HG02852 (cell line): ENCODE results near the gene TMEM134.

Experiments used
- ATAC-seq: cut with Tn5 transposase; IDR thresholded peaks from one replicate; pipeline ENCODE4 v1.9.1; 2021; ENCODE audit warnings: mild to moderate bottlenecking, moderate library complexity; ENCODE audit not compliant: unreplicated experiment

The TMEM134 gene

DNA sequence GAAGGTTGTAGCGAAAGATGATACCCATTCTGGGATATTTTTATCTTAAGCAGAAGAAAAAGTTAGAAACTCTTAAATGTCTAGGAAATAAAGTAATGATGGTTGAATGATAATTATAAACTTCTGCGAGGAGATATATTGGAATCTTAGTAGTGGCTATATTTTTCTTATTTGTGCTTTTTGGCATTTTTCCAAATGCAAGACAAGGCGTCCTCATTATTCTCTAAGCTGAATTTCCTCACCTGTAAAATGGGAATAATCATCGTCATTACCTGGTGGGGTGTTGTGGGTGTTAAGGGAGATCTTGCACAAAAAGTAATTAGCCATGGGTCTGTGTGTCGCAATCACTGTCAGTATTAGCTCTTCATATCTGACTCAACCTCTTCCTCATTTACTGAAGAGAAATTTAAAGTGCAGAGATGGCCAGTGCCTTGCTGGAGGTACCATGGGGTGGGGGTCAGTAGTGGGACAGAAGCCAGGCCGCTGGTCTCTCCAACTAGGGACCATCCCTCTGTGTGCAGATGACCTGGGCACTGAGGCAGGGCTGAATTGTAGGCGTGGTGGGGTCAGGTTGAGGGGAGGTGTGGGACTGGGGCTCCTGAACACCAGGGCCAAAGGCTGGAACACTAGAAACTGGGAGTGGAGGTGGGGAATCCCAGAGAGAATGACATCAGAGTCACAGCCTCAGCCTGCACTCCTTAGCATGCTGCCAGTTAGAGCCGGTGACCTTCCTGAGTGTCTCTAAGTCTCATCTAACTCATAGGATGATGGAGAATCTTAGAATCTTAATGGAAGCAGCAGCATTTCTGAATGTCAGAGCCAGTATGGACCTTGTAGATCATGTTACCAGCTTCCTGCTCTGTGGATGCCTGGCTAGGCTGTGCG is 32.0 kb upstream of the TMEM134 start:
- no peak for ATAC-seq

DNA sequence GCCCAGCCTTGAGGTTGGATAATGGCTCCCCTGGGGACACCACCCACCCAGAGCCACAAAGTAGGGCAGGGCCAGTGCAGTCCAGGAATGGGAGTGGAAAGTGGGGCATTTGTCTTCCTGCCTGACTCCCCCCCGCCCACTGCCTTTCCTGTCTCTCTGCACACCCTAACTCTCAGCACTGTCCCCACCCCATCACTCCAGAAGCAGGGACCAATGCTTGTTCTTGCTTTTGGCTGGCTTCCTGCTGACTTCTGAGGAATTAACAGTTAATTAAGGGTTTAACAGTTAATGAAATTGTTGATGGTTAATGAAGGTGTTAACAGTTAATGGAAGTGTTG is 31.4 kb upstream of the TMEM134 start:
- no peak for ATAC-seq

DNA sequence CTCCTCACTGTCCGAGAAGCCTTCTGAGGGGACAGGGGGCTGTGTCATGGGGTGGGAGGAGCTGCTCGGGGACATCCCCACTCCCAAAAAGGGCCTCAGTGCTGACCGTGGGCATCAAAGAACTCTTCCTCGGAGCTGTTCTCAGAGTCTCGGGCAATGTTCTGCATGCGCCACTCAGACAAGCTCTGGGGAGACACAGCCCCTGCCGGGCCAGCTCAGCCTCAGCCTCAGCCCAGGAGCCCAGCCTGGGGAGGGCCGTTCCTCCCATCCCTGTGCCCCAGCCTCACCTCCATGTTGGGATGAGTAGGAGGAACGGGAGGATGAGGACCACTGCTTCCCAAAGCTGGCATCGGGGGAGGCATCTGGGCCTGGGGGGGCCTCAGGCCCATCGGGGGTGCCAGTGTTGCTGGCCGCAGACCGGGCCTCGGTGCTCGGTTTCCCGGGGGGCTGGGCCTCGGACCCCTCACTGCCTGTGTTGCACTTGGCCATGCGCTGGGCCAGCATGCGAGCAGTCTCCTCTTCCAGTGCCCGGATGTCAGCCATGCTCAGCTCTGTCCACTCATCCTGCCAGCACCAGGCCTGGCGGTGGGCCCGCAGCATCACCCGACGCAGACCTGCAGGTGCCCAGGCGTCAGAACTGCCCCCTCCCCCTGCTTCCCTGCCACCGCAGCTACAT is 30.9 kb upstream of the TMEM134 start:
- ATAC-seq = no peak

DNA sequence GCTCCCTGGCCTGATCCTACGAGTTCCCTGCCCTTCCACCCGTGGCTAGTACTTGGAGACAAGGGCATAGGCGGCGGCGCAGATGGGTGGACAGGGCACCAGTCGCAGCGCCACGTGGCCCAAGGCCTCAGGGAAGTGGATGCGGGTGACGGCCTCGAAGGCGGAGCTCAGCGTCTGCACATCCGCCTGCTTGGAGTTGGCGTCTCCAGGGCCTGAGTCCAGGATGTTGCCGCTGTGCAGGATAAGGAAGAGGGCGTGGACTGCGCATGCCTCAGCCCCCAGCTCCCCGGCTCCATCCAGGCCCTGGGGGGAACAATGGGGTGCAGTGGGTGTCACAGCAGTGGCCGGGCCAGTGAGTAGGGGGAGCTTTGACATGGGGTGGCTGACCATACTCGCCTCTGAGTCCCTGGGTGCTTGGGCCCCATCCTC is 29.5 kb upstream of the TMEM134 start:
- ATAC-seq = no peak

DNA sequence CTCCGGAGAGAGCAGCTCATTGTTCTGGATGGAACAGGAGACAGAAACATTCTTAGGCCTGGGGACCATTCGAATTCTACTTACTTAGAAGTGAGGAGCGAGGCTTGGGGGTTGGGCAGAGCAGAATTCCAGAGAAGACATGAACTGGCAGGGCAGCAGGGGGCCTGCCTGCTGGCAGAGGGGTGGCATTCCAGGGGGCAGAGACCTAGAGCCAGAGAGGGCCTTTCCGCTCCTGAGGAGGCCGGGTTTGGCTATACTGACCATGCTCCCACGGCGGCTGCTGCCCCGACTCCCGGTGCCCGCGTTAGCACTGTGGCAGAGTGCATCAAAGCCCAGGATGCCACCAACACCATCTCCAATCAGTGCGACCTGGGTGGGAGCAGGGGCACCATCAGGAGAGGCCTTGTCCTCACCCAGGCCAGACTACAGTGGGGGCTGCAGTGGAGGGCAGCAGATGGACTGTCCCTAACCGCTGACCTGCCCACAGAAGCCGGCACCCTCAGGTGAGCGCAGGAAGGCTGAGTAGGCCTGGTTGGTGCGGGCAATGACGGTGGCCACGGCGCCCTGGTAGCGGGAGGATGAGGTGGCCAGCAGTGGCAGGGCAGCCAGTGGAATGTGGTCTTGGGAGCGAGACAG is 28.7 kb upstream of the TMEM134 start:
- ATAC-seq = no peak

DNA sequence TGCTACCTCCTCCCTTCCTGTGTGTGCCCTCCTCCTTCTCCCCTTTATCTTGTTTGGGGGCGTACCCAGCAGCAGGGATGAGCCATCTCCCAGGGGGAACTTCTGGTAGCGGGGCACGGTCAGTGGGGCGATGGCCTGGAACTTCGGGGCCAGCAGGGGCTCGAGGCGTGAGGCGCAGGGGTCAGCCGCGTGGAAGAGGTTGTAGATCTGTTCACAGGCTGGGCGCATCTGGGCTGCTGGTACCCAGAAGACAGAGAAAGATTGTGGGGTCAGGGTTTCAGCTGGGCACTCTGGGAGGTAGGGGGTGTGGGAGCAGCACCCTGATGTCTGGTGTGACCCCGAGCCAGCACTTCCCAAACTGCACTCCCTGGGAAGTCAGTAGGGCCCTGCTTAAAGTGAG is 27.1 kb upstream of the TMEM134 start:
- no peak for ATAC-seq

DNA sequence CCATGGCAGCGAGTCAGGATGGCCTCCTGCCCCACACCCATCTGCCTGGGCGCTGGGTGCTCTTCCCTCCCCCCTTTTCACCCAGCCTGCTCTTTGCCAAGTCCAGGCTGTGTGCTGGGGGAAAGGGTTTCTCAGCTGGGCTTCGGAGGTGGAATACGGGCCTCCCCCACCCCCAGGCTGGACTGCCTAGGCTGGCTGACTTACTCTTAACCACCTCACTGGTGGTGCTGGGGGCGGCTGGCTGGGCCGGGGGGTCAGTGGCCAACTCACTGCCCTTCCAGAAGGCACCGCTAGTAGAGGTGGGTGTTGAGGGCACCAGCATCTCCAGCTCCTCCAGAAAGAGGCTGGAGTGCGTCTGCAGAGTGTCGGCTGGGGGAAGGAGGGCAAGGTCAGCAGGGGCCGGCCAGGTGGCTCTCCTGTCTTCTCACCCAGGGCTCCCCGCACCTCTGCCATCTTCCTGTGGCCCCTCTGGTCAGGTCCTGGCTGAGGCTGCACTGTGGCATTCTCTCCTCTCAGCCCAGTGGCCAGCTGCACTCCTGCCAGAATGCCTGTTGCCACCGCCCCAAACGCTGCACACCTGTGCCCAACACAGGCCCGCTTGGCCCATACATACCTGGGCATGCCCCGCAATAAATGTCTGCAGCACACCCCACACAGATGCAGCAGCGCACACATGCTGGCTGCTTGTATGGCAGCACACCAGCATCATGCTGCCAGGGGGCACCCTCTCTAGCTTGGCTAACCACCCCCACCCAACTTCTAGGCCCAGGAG is 26.4 kb upstream of the TMEM134 start:
- ATAC-seq = no peak

DNA sequence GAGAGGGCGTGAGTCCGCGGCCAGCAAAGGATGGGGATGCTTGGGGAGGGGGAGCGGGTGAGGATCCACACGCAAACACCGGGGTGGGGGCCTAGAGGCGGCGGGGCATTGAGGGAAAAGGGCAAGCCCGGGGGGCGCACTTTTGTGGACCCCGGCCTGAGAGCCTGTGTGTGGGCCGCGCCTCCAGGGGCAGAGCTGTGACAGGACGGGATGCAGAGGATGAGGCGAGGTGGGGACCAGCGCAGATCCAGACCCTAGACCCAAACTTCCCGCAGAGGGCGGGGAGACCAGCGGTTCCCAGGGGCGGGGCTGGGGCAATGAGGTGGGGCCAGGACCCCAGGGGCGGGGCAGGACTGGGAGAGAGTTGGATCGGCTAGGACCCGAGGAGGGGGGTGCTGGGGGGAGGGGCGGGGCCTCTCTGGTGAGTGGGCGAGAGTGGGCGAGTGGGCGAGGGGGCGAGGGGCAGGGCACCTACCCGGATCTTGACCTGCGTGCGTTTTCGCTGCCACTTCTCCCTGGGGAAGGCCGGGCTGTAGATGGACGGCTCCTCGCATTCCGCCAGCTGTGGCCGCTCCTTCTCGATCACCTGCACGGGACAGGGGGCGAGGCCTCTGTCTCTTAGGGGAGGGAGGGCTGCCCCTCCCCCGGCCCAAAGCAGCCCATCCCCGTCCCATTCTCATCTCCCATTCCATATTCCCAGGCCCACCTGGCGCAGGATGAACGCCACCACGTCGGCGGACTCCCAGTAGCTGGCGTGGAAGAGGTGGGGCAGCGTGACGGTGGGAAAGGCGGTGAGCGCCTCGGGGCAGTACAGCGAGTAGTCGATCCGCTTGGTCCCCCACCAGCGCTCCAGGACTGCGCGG is 25.6 kb upstream of the TMEM134 start:
- no peak for ATAC-seq

DNA sequence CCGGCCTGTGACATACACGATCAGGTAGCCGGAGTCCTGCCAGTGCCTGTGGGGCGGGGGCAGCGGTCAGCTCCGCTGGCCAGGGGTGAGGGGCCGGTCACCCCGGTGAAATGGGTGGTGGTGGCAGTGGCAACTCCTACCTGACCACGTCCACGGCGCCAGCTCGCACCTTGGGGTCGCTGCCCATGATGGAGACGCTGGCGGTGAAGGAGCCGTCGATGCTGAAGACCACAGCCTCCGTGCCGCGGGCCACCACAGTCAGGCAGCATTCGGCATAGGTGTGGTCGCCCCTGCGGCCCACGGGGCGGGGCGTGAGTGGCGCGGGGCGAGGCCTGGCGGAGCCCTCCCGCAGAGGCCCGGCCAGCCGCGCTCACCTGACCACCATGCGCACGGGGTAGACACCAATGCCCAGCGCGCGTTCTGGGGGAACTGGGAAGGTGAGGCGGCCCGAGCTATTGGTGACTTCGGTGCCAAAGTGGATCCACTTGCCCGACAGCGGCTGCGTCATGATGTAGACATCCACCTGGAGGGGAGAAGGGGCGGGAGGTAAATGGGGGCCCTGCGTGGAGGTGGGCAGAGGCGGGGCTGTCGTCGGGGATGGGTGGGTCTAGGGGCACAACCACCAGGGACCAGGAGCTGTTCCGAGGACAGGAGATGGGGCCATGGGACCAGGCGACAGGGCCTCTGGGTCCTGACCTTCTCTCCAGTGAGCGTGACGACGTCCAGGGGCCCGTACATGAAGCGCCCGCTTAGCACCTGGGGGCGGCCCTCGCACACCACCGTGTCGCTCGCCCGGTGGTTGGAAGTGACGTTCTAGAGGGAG is 24.7 kb upstream of the TMEM134 start:
- no peak for ATAC-seq

DNA sequence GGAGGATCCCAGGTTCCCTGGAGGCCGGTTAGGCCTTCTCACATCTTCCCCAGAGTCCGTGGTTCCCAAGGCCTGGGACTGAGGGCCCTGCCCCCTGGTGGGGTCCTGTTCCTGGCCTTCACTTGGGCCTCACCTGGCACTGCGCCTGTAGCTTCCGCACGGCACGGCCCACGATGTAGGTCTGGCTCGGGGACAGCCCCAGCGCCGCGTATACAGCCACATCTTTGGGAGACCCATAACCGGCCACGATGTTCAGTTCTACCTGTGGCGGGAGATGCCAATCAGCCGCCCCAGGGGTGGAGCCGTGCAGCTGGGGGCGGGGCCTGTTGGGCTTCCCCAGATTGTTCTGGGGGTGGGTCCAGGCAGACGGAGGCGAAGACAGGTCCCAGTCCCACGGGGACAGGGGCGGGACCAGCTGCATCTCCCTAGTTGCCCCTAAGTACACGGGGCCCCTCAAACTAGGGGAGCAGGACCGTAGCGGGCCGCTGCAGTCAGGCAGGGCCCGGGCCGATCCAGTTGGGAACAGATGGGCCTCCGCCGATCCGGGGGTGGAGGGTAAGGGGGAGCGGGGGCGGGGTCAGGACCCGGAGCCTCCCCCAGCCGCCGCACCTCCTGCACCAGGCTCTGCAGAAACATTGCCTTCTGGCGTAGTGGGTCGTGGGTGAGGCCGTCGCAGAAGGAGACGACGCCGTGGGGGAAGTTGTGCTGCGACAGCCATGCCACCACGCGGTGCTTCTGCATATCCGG is 23.9 kb upstream of the TMEM134 start:
- no peak for ATAC-seq

DNA sequence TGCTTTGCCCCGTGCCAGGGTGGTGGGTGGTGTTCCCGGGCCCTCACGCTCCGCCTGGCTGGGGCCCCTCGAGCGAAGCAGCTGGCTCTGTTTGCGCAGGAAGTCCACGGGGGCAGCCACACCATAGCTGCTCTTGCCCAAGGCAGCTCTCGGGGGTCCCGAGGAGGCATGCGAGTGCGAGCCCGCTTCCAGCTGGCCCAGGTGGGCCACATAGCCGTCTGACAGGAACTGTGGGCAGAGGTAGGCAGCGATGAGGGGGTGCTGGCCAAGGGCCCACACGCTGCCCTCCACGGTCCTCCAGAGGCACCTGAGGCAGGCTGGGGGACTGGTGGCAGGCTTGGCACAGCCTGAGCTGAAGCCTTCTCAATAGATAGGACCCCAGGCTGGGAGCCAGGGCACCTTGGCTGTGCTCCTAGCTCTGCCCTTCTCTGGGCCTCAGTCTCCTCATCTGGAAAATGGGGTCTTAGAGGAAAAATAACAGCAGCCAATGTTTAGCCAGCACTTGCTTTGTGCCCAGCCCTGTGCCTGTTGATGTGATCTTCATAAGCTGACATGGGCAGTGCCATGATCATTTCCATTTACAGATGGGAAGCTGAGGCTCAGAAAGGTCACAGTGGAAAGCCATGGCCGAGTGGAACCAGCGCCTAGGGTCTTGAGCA is 23.1 kb upstream of the TMEM134 start:
- ATAC-seq = no peak

DNA sequence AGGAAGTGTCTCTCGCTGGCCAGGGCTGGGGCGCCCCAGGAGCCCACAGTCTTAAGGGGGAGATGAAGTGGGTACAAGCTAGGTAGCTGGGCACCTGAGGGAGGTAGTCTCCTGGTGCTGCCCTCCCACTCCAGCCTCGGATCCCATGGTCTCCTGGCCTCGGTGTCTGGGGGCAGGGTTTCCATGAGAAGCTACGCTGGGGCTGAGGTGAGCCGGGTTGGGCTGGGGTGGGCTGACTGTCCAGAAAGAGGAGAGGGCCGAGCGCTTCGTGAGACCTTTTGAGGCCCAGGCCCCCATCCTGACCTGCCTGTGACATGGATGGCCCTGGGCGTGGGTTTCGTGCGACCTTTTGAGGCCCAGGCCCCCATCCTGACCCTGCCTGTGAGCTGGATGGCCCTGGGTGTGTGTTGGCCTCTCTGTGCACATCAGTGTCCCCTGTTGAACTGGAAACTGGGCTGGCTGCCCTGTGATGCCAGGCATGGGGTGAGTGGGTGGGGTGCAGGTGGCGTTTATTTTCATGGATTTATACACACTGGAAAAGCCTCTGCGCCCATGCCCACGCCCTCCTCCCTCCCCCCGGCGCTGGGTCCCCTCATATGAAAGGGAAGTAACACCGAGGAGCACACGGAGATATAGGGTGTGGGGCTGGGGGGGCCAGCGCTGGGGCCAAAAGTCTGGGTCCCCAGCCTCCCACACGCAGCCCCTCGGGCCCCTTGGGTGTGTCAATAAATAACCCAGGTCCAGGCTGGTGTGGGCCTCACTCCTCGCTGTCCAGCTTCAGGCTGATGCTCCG is 22.4 kb upstream of the TMEM134 start:
- no peak for ATAC-seq

DNA sequence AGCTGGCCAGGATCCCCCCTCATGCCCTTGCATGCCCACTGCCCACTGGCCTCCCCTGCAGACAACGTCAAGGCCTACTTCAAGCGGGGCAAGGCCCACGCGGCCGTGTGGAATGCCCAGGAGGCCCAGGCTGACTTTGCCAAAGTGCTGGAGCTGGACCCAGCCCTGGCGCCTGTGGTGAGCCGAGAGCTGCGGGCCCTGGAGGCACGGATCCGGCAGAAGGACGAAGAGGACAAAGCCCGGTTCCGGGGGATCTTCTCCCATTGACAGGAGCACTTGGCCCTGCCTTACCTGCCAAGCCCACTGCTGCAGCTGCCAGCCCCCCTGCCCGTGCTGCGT is 21.6 kb upstream of the TMEM134 start:
- no peak for ATAC-seq

DNA sequence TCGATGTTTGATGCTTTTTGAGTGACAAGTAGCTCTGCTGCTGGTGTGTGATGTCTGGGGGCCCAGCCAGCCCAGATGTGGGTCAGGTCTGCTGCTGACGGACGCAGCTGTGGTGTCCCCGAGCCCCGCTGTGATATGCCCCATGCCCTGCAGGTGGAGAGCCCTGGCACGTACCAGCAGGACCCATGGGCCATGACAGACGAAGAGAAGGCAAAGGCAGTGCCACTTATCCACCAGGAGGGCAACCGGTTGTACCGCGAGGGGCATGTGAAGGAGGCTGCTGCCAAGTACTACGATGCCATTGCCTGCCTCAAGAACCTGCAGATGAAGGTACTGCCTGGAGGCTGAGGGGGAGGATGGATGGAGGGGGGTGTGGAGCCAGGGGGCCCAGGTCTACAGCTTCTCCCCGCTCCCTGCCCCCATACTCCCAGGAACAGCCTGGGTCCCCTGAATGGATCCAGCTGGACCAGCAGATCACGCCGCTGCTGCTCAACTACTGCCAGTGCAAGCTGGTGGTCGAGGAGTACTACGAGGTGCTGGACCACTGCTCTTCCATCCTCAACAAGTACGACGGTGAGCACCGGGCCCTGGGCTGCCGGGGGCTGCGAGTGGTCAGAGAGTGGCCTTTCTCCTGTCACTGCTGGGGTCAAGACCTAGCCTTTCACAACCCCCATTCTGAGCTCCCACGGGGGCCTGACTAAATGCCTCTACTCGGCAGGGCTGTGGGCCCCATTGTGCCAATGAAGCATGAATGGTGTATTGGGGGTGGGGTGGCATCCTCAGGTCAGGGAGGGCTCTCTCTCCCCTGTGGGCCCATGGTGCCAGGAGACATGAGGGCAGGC is 21.1 kb upstream of the TMEM134 start:
- no peak for ATAC-seq

DNA sequence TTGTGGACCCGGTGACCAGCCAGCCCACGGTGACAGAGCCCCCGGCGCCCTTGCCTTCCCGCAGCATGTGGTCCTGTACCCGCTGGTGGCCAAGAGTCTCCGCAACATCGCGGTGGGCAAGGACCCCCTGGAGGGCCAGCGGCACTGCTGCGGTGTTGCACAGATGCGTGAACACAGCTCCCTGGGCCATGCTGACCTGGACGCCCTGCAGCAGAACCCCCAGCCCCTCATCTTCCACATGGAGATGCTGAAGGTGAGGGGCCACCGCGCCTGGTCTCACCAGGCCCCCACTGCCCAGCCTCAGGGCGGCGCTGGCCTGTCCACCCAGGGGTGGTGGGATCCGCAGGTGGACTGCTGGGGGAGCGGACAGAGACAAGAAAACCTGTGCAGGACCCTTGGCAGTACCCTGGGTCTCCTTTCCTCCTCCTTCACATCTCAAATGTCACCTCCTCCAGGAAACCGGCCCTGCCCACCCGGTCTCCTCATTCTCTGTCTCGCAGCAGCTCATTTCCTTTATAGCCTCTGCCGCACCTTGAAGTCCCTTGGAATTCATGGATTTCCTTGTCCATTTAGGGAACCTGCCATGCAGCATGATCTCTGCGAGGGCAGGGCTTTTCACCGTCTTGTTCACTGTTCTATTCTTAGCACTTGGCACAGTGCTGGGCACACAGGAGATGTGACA is 20.3 kb upstream of the TMEM134 start:
- no peak for ATAC-seq
